LNCaP clone FGC (cell line): ENCODE data around the gene TIAM1.

ENCODE experiments used
- DNase-seq: peaks from one replicate; pipeline ENCODE4 v3.0.0-alpha.2; 2011; ENCODE audit warnings: low read depth
- H3K4me3 ChIP-seq: 2 replicates; pipeline ENCODE4 v1.5.1; 2011; ENCODE audit warnings: mild to moderate bottlenecking, low read depth, low read length, control low read depth
- CTCF ChIP-seq: IDR thresholded peaks from 2 replicates; pipeline ENCODE4 v1.5.1; 2012; ENCODE audit warnings: mild to moderate bottlenecking; ENCODE audit not compliant: control insufficient read depth, insufficient read depth; ENCODE audit errors: extremely low read depth

Gene TIAM1

DNA sequence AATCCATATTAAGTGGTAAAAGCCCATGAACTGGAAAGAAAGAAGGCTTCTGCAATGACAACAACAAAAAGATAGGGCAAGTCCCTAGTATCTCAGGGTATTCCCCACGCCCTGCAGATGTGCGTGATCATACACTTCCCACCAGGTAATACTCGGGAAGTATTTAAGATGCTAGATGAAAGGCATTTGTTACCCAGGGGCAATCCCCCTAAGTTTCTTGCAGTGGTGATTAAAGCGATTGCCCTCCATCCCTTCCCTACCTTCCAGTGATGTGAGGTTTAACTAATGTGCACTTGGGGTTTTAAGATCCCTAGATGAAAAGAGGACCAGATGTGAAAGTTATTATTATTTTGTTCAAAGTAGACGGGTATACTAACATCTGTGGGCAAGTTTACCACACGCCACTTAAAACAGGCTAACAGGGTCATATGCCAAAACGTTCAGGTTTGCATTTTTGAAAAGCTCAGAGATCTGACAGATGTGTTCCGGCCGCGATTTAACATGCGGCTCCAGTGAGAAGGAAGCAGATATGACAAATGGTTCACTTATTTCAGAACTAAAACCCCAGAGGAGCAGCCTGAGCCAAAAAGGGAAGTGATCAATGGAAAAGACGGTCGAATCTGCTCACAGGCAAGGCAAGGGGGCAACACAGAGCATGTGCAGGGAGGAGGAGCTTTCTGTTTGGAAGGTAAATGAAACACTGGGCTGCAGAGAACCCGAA lies 17.4 kb downstream of the TIAM1 start:
- no peak for TF ChIP-seq CTCF
- no peak for DNase-seq
- H3K4me3 ChIP-seq = no peak overlapping the region

DNA sequence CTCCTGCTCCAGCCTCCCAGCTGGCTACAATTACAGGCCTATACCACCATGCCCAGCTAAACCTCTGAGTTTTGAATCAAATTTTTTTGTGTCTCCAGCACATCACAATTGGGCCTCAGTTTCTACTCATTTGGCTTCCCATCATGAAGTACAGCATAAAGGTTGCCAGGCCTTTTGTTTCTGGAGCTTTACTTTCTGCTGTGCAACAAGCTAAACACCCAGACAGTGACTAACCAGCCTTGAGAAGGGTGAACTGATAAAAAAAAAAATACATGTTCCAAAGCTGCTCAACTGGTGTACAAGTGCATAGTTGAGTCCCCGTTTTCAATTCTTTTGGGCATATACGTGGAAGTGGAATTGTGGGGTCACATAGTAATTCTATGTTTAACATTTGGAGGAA lies 25.1 kb downstream of the TIAM1 start:
- H3K4me3 ChIP-seq = no peak overlapping the region
- no peak for DNase-seq
- TF ChIP-seq CTCF = no peak

GRCh38 chr21:31317688-31318087 lies 26.4 kb downstream of the TIAM1 start:
- no peak for TF ChIP-seq CTCF
- DNase-seq = no peak
- H3K4me3 ChIP-seq = no peak overlapping the region

- no peak for DNase-seq
- H3K4me3 ChIP-seq = no peak overlapping the region
- no peak for TF ChIP-seq CTCF
Observed at GRCh38 chr21:31316488-31317169, 27.4 kb downstream of the TIAM1 start.

GRCh38 chr21:31316072-31316471 lies 28.0 kb downstream of the TIAM1 start:
- no peak for TF ChIP-seq CTCF
- H3K4me3 ChIP-seq = no peak overlapping the region

DNA sequence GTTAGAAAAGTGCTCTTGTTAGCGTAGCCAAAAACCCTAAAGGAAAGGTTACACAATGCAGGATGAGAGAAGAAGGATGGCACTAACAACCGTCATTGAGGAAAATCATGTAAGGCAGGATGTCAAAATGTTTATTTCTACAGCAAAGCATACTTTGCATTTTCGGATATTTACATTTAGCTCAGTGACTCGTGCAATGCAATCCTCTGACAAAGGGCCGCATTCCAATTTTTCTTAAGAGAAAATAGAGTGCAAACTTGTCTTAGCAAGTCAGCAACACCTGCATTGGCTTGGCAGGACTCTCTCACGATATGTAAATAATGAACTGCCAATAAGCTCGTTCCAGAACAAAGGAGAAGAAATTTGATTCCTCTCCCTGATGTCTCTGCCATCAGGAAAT lies 33.3 kb downstream of the TIAM1 start:
- TF ChIP-seq CTCF = no peak
- DNase-seq = peak; percentile 88
- no peak overlapping the region for H3K4me3 ChIP-seq

More at GRCh38 chr21:31316072-31316471, 28.0 kb downstream of the TIAM1 start:
- DNase-seq = no peak

- TF ChIP-seq CTCF = no peak
- DNase-seq = no peak
Observed at GRCh38 chr21:31308584-31308983, 35.5 kb downstream of the TIAM1 start.

More at GRCh38 chr21:31308584-31308983, 35.5 kb downstream of the TIAM1 start:
- no peak overlapping the region for H3K4me3 ChIP-seq
